DND-41 (cell line): ENCODE results near the gene XYLT1.

Experiments
- CTCF ChIP-seq: IDR thresholded peaks from 2 replicates; pipeline ENCODE4 v1.5.1; 2012; ENCODE audit warnings: borderline replicate concordance, low read length, moderate library complexity, mild to moderate bottlenecking; ENCODE audit not compliant: poor library complexity, severe bottlenecking; ENCODE audit errors: extremely low read depth
- EZH2 ChIP-seq: IDR thresholded peaks from 3 replicates; pipeline ENCODE4 v1.6.1; 2012; ENCODE audit warnings: borderline replicate concordance, low read depth, mild to moderate bottlenecking, moderate library complexity, low read length, inconsistent platforms; ENCODE audit not compliant: severe bottlenecking

GRCh38 chr16:17499223-17499902 lies 28.6 kb upstream of the XYLT1 start:
- TF ChIP-seq CTCF, result no peak
- TF ChIP-seq EZH2, result no peak
